ENCODE results near the gene NRN1L. TPM values are rescaled to one million over a fixed set of nuclear protein-coding genes. Genes with fewer than 3 reads are reported as not detected.

The NRN1L gene
- total RNA-seq, 1 experiment from 2014 or later = not detected

GRCh38 chr16:67877064-67877463 is 7.6 kb upstream of the NRN1L start:
- ChIA-PET POLR2A (ENCODE audit: unreplicated experiment) (no interaction called here), CTCF (no interaction called here)
- DNase-seq = no peak
- Histone ChIP-seq H3K9me2 (replicated peaks; ENCODE audit: low read length) (no peaks in the 10 kb centered on the region), H3K27me3 (ENCODE audit: low read length) (no peaks in the 10 kb centered on the region), H3K4me3 (ENCODE audit: low read length) (no peak overlapping the region), H2AFZ (ENCODE audit: low read length) (no peak overlapping the region), H4K20me1 (ENCODE audit: low read length) (peaks cover 16% of the 10 kb centered on the region), H3K79me2 (ENCODE audit: low read length) (peaks cover 42% of the 10 kb centered on the region), H3F3A (ENCODE audit: low read length, unreplicated experiment) (no peaks in the 10 kb centered on the region), H3K9me3 (ENCODE audit: low read length) (no peaks in the 10 kb centered on the region), H3K4me2 (ENCODE audit: low read length) (no peak overlapping the region), H3K4me1 (ENCODE audit: insufficient read depth, low read length) (peaks cover 10% of the 10 kb centered on the region; the same call in 1 of the 2 replicates), H3K27ac (ENCODE audit: low read length) (no peak overlapping the region), H3K36me3 (ENCODE audit: low read depth, low read length) (peaks cover 14% of the 10 kb centered on the region), H3K9ac (ENCODE audit: low read length) (no peak overlapping the region)
- TF ChIP-seq CTCF (conservative IDR thresholded peaks at IDR 0.05; ENCODE audit: low read depth, low read length) = no peak
- no peak for TF ChIP-seq EZH2phosphoT487 (IDR thresholded peaks at IDR 0.05; ENCODE audit: borderline replicate concordance, low read length)
- no peak for TF ChIP-seq EZH2 (IDR thresholded peaks at IDR 0.05; ENCODE audit: low read length, unreplicated experiment)
- intact Hi-C loops (cut with micrococcal nuclease) = no loop called here
- ATAC-seq = no peak
- no TSS peak for BruUV-seq (replicated peaks)

- Histone ChIP-seq H3K79me2 (ENCODE audit: low read length) (peaks cover 39% of the 10 kb centered on the region), H3K4me2 (ENCODE audit: low read length) (no peak overlapping the region), H3K9me3 (ENCODE audit: low read length) (no peaks in the 10 kb centered on the region), H3K9me2 (replicated peaks; ENCODE audit: low read length) (no peaks in the 10 kb centered on the region), H4K20me1 (ENCODE audit: low read length) (peaks cover 16% of the 10 kb centered on the region), H3K27me3 (ENCODE audit: low read length) (no peaks in the 10 kb centered on the region), H3K27ac (ENCODE audit: low read length) (no peak overlapping the region), H2AFZ (ENCODE audit: low read length) (no peak overlapping the region), H3F3A (ENCODE audit: low read length, unreplicated experiment) (no peaks in the 10 kb centered on the region), H3K4me3 (ENCODE audit: low read length) (no peak overlapping the region), H3K4me1 (ENCODE audit: insufficient read depth, low read length) (peaks cover 10% of the 10 kb centered on the region; the same call in 1 of the 2 replicates), H3K9ac (ENCODE audit: low read length) (no peak overlapping the region), H3K36me3 (ENCODE audit: low read depth, low read length) (peaks cover 14% of the 10 kb centered on the region)
- CTCF ChIA-PET = interaction anchor here (0.5 kb wide), 1 partner anchor 33 kb away, joined by 6 read pairs; no protein-coding TSS in a partner anchor
- ATAC-seq = no peak
- TF ChIP-seq EZH2phosphoT487 (IDR thresholded peaks at IDR 0.05; ENCODE audit: borderline replicate concordance, low read length) (no peak), EZH2 (IDR thresholded peaks at IDR 0.05; ENCODE audit: low read length, unreplicated experiment) (no peak), CTCF (conservative IDR thresholded peaks at IDR 0.05; ENCODE audit: low read depth, low read length) (no peak)
- intact Hi-C loops (cut with micrococcal nuclease) = no loop called here
- POLR2A ChIA-PET (ENCODE audit: unreplicated experiment) = no interaction called here
- no TSS peak for BruUV-seq (replicated peaks)
- DNase-seq = no peak
Observed at GRCh38 chr16:67878232-67878631, 6.5 kb upstream of the NRN1L start.

- ChIA-PET CTCF (interaction anchor here (0.5 kb wide), 1 partner anchor 34 kb away, joined by 6 read pairs; no protein-coding TSS in a partner anchor), POLR2A (ENCODE audit: unreplicated experiment) (no interaction called here)
- no peak overlapping the region for H3K9ac ChIP-seq (ENCODE audit: low read length)
- no peak for DNase-seq
- peaks cover 33% of the 10 kb centered on the region for H3K79me2 ChIP-seq (ENCODE audit: low read length)
- no peak for ATAC-seq
- H3K4me1 ChIP-seq (ENCODE audit: insufficient read depth, low read length) = peaks cover 10% of the 10 kb centered on the region; the same call in 1 of the 2 replicates
- H2AFZ ChIP-seq (ENCODE audit: low read length) = no peak overlapping the region
- H3K36me3 ChIP-seq (ENCODE audit: low read depth, low read length) = peaks cover 14% of the 10 kb centered on the region
- H4K20me1 ChIP-seq (ENCODE audit: low read length) = peaks cover 13% of the 10 kb centered on the region
- no peak overlapping the region for H3K4me3 ChIP-seq (ENCODE audit: low read length)
- no peaks in the 10 kb centered on the region for H3K9me3 ChIP-seq (ENCODE audit: low read length)
- TF ChIP-seq EZH2phosphoT487 (IDR thresholded peaks at IDR 0.05; ENCODE audit: borderline replicate concordance, low read length) = no peak
- TF ChIP-seq CTCF (conservative IDR thresholded peaks at IDR 0.05; ENCODE audit: low read depth, low read length) = no peak
- no peak for TF ChIP-seq EZH2 (IDR thresholded peaks at IDR 0.05; ENCODE audit: low read length, unreplicated experiment)
- H3K4me2 ChIP-seq (ENCODE audit: low read length) = no peak overlapping the region
- intact Hi-C loops (cut with micrococcal nuclease) = no loop called here
- H3K27me3 ChIP-seq (ENCODE audit: low read length) = no peaks in the 10 kb centered on the region
- no peak overlapping the region for H3K27ac ChIP-seq (ENCODE audit: low read length)
- no TSS peak for BruUV-seq (replicated peaks)
- no peaks in the 10 kb centered on the region for H3K9me2 ChIP-seq (replicated peaks; ENCODE audit: low read length)
- H3F3A ChIP-seq (ENCODE audit: low read length, unreplicated experiment) = no peaks in the 10 kb centered on the region
Observed at GRCh38 chr16:67878846-67879245, 5.8 kb upstream of the NRN1L start.
